Parietal lobe (tissue), 1 donor: ENCODE results near the gene GLB1L2. TPM values are rescaled to one million over a fixed set of nuclear protein-coding genes. Genes with fewer than 3 reads are reported as not detected.

Experiments
- total RNA-seq: library from RNA; depleted of rRNA; stranded (reverse); fragments of >200 nt; gene quantifications from one replicate; pipeline ENCODE4 v1.2.3, GENCODE V29; 2014

GLB1L2 gene
- 2.2 TPM for total RNA-seq

DNA sequence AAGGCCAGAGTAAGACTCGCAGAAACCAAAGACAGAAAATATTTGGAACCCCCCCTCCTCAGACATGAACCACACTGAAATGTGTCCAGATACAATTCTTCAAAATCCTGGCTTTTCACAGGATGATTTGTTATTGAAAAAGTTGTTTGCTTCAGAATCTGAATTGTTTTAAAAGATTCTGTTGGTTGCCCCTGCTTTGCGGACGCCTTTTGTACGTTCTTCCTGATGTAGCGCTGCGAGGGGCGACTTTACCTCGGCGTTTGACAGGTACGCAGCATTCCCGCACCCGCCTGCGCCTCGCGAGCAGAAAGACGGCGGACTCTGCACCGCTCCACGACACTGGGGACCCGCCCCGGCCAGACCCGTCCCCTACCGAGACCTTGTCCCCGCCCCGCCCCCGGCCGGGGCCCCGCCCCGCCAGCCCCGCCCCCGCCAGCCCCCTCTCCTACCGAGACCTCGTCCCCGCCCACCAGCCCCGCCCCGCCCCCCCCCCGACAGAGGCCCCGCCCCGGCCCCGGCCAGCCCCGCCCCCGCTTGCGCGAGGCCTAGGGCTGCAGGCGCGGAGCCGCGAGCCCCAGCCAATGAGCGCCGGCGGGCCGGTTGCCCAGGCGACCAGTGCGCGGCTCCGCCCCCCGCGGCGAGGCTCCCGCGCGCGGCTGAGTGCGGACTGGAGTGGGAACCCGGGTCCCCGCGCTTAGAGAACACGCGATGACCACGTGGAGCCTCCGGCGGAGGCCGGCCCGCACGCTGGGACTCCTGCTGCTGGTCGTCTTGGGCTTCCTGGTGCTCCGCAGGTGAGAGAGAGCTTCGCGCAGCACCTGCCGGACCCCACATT lies at the start of gene GLB1L2:
Gene GLB1L2 (plus strand): TSS at position 635 of the 835 bp plus-strand sequence. CDS start 74 bp downstream, at position 709.

DNA sequence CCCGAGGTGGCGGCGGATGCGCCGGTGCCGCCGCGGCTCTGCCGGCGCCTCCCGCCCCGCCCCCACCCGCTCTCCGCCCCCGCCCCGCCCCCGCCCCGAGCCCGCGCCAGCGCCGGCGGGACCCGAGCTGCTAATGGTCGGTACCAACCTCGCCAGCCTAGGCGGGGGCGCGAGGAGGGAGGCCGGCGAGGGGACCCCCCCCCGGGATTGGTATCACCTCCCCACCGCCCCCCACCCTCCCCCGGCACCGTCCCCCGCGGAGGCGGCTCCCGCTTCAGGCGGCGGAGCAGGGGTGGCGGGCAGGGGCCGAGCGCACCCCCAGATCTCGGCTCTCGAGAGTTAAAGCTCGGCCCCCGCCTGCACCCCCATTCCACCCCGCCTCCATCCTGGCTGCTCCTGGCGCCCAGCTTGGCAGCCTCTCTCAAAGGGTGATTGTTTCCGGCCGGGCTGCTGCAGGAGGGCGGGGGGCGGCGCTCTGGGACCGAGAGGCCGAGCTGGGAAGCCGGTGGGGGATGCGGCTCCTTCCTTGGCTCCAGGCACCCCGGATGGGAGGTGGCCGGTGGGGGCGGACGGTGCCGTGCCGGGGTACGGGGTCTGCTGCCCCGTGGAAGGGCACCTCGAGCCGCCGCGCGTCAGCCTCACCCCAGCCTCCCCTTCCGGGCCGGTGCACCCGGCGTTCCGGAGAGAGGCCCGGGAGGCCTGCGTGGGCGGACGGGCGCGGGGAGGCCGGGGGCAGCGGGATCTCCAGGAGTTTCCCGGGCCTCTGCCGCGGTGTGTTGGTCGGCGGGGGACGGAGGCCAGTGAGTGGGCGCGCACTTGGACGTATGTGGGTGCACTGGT lies 80.6 kb downstream of the GLB1L2 start, which contains the start of gene B3GAT1:
Gene B3GAT1 (minus strand): TSS at position 40 of the 840 bp plus-strand sequence. CDS start 24,583 bp downstream, outside the sequence.

Other genes with a start within 250 kb of the GLB1L2 start
- gene NCAPD3, start 108.0 kb upstream of the GLB1L2 start, total RNA-seq, result 29.1 TPM
- gene VPS26B, start 107.3 kb upstream of the GLB1L2 start, total RNA-seq, result 119 TPM
- gene THYN1, start 78.6 kb upstream of the GLB1L2 start, total RNA-seq, result 42.3 TPM
- 50.7 TPM for gene ACAD8, start 78.4 kb upstream of the GLB1L2 start, total RNA-seq
- 0.94 TPM for gene GLB1L3, start 55.6 kb upstream of the GLB1L2 start, total RNA-seq
- 75.4 TPM for gene B3GAT1, start 80.3 kb downstream of the GLB1L2 start, total RNA-seq